Hepatocyte (in vitro differentiated cells): ENCODE data around the gene DCAF5.

Experiments used
- EZH2 ChIP-seq: fragments of 200-600 bp; sonication (generic); IDR thresholded peaks from 2 replicates; pipeline ENCODE4 v1.6.1; 2016; ENCODE audit warnings: antibody characterized with exemption, mild to moderate bottlenecking, borderline replicate concordance
- TF ChIP-seq, protein P1 (sequence below): fragments of 200-600 bp; sonication (generic); IDR thresholded peaks from 2 replicates; pipeline ENCODE4 v1.5.1; 2016; ENCODE audit warnings: antibody characterized with exemption, mild to moderate bottlenecking; ENCODE audit not compliant: poor library complexity

DNA sequence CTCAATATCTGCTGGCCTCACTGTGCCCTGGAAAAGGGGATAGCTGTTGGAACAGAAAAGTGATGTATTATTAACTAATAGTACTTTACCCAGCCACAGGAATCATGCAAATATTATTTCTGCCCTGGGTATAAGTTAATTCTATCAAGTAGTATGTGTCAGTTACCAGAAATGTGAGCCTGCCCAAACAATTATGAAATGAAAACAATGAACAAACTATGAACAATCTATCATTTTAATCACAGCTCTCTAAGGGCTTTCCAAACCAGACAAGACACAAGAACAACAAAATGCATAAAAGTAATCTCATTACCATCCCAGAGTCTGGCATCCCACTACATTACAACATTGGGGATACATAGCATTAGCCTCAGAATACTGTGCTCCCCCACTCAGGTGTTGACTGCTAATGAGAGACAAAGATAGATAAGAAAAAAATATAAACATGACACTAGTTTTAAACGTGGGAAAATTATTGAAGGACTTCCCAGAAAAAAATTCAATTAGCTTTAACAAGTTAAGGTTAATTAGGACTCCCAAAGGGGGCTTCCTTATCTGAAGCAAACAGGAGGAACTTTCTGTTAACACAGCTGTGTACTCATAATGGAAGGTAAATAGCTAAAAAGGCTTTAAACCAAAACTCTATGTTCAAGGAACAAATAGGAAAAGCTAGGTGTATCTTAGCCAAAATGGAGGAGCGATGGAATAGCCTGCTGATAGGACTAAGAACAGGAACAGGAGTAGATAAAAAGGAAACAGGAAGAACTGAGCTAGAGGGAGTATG, 3.3 kb downstream of the DCAF5 start:
- TF ChIP-seq, protein P1, sequence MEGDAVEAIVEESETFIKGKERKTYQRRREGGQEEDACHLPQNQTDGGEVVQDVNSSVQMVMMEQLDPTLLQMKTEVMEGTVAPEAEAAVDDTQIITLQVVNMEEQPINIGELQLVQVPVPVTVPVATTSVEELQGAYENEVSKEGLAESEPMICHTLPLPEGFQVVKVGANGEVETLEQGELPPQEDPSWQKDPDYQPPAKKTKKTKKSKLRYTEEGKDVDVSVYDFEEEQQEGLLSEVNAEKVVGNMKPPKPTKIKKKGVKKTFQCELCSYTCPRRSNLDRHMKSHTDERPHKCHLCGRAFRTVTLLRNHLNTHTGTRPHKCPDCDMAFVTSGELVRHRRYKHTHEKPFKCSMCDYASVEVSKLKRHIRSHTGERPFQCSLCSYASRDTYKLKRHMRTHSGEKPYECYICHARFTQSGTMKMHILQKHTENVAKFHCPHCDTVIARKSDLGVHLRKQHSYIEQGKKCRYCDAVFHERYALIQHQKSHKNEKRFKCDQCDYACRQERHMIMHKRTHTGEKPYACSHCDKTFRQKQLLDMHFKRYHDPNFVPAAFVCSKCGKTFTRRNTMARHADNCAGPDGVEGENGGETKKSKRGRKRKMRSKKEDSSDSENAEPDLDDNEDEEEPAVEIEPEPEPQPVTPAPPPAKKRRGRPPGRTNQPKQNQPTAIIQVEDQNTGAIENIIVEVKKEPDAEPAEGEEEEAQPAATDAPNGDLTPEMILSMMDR: no peak
- TF ChIP-seq EZH2: no peak
